GM21717 (cell line): Measurements from ENCODE around the gene ANGPTL1.
"Not testable (repeated sequence)": the region's sequence is repeated elsewhere in the genome, so short reads cannot be mapped to it uniquely, and the experiment has no call there.

Experiments used
- ATAC-seq: cut with Tn5 transposase; IDR thresholded peaks from one replicate; pipeline ENCODE4 v1.9.1; 2021; ENCODE audit warnings: mild to moderate bottlenecking, moderate library complexity; ENCODE audit not compliant: unreplicated experiment

The ANGPTL1 gene

DNA sequence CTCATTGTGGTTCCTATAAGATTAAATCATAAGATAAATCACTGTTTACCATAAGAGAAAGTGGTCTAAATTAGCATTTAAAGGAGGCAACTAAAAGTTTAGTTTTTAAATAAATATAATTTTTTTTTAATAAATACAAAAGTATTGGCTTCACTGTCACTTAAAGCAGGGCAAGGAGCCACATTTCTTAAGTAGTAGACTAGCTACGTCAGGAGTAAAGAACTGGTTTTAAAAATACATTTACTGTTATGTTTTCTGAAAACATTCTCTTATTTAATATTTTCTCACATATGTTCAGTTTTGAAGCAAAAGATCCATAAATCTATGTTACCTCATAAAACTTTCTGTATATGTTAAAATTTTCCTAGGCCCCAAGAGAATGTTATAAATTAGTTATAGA is 2.2 kb downstream of the ANGPTL1 start:
- ATAC-seq, result no peak

DNA sequence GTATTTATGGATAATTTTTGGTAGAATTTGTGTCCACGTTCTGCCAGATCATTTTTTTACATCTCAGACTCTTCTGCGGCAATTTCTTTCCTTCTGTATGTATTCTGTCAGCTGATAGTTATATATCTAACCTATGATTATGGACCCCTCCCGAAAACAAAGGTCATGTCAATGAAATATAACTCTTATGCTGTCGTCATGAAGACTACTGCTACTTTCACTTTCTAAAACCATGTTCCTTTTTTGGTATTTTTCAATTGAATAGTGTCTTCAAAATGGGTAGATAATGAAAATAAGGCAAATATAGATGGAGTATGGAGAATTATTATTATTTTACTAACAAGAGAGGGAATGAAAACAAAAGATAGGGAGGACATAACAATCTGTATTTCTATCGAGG is 3.2 kb downstream of the ANGPTL1 start:
- no peak for ATAC-seq

DNA sequence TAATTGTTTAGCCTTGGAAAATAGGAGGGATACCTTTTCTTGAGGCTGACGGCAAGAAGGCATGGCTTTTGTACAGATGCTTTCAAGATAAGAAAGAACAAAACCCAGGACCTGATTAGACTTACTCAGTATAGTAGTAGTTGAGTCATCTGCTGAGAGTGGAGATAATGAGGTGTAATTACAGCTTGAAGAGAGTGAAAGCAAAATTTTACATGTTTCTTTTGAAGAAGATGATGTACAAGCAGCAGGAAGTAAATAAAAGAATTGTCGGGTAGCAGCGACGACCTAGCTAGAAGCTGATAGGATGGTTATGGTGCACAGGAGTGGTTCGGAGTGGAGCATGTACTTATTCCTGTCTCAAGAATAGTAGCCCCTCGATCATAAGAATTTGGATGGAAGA is 6.6 kb downstream of the ANGPTL1 start:
- no peak for ATAC-seq

DNA sequence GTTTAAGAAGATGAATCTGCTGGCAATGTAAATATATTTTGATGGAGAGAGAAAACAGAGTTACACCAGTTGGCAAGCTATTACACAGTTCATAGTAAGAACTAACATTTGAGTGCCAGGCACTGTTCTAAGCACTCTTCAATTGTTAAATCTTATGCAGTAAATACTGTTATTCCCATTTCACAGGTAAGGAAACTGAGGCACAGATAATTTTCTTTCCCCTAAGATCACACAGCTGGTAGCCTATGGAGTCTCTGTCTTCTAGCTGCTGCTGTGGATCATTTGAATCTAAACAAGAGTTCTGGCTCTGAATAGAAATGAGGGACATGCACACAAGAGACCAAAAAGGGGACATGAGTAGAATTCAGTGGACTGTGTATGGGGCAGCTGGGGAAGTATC is 8.0 kb downstream of the ANGPTL1 start:
- ATAC-seq, result no peak

DNA sequence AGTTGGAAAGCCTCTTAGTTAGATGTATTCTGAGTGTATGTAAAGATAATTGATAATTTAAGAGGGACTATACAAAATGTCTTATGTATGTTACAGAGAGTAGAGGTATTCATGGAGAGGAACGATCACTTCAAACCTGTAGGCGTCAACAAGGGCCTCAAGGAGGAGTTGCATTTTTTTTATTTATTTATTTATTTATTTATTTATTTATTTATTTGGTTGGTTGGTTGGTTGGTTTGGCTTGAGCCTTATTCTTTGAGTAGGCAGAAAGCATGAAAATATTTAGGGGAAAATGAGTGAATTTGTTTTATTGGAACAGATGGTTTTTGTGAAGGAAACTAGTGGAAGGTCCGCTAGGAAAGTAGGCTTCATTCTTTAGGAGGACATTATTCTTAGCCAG is 8.5 kb downstream of the ANGPTL1 start:
- ATAC-seq, result no peak

DNA sequence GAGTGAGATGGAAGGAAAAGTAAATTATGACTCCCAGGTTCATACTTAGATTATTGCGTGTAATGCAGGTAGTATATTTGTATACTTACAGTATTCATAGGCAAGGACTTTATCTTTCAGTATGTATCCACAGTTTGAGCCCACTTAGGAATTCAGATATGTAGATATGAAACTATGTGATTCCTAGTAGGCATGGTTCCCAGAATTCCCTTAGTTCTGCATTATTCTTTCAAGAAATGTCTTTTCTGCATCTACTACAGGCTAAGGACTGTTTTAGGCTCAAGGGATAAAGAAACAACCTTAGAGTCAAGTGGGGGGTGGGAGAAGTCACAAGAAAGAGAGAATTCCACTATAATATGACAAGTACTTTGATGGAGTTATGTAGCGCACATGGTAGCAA is 13.8 kb downstream of the ANGPTL1 start:
- ATAC-seq, result no peak

DNA sequence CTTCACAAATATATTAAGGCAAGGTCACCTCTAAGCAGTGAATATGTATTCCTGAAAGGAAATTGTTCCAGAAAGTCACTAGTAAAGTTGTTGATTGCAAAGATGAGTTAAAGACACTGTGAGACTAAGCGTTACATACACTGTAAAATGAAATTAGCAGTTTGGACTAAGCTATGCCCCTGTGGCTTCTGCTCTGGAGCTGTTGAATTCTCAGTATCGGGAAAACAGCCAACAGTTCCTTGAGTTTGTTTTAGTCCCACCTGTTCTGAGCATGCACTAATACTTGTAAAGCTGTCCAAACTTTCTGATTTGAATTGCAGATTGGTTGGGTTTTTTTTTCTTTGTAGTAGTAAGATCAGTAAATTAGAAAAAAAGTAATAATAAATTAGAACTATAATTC is 21.0 kb downstream of the ANGPTL1 start:
- no peak for ATAC-seq

DNA sequence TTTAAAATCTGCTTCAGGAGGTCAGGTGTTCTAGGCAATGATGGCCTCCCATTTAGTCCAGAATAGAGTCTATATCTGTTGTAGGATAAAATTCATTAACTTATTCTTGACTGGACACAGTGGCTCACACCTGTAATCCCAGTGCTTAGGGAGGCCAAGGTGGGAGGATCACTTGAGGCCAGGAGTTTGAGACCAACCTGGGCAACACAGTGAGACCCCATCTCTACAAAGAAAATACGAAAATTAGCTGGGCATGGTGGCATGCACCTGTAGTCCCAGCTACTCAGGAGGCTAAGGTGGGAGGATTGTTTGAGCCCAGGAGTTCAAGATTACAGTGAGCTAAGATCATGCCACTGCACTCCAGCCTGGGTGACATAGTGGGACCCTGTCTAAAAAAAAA is 23.0 kb downstream of the ANGPTL1 start:
- ATAC-seq, result not testable (repeated sequence)

DNA sequence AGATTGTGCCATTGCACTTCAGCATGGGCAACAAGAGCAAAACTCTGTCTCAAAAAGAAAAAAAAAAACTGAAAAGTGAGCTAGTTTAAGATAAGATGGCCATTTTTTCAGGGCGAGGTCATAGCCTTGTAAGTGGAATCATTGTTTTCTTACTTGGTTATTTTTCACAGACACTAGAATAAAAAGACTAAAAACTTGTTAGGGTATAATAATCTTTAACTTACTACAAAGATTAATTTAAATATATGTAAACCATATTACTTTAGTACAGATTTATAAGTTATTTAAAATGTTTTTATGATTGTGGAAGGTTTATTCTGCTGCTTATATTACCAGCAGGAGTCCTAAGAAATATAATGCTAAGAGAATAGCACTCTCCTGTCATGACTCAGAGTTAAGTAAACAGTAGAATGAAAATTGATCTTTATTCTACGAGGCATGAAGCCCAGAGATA is 23.5 kb downstream of the ANGPTL1 start:
- no peak for ATAC-seq

DNA sequence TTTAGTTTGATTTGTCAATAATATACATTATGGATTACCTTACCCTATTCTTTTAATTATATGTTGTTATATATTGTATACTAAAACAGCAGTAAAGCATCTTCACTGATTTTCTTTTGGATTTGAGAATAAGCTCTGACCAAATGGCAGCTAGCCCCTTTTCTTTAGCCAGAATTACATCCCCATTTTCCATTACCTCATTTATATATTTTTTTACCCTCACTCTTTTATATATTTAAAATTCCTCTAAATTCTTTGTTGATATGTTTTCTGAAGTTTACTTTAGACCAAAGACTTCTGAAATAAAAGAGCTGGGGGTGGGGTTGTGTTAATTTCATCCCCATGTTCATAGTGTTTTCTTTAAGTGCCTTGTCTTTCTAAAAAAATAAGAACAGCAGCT is 24.6 kb downstream of the ANGPTL1 start:
- no peak for ATAC-seq

DNA sequence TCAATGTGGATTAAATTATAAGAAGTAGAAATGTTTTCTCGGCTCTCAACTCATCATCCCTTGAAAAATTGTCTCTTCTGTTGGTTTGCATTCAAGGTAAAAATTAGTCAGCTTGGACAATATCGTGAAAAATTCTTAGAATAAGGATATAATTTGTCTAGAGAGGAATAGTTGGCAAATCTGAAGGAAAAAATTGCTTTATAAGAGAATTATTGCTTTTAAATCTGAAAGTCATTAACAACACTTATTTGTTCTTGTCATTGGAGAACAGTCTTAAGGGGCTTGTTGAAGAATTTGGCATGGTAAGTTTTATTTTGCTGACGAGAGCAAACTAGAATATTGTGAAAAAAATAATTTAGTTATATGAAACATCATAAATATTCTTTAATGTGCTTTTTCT is 26.4 kb downstream of the ANGPTL1 start:
- no peak for ATAC-seq

DNA sequence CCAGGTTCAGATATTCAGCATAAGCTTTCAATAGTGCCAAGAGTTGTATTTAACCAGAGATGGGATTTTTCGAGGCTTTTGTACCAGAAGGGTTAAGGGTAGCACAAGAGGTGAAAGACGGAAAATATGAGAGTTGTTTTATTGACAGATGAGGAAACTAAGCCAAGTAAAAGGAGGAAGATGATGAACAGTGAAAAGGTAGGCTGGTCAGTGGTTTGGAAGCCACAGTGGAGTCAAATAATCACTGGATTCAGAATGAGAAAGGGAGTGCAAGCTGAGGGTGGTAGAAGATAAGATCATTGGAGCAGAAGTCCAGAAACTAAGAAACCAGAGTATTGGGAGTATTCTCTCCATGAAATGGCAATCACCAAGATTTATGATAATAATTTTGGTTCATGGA is 45.7 kb downstream of the ANGPTL1 start:
- no peak for ATAC-seq

DNA sequence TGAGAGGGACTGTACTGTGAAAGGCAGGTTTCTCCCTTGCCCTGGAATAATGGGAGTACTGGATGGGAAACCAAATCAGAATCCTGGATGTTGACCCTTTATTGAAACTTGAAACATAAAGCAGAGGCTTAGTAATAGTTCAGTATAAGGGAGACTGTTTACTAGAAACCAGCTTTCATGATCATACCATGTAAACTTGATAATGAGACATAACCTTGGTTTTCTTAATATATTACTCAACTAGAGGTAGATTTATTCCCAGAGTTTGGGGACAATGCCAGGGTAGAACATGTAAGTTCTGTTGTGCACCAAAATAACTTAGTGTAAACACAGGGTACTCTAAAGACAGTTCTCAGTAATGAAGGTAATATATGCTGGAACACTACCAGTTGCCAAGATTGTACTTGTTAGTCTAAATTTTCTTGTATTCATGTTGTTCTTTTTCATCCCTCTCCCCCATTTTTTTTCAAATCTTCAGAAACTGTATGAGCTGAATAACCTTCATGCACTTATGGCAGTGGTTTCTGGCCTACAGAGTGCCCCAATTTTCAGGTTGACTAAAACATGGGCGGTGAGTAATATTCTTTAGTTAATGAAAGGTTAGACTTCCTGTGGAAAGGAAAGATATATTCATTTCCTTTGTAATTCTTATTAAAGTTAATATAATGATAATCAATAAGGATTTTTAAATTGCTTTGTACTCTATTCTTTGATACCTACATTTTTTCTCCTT is 49.6 kb downstream of the ANGPTL1 start:
- ATAC-seq, result no peak

DNA sequence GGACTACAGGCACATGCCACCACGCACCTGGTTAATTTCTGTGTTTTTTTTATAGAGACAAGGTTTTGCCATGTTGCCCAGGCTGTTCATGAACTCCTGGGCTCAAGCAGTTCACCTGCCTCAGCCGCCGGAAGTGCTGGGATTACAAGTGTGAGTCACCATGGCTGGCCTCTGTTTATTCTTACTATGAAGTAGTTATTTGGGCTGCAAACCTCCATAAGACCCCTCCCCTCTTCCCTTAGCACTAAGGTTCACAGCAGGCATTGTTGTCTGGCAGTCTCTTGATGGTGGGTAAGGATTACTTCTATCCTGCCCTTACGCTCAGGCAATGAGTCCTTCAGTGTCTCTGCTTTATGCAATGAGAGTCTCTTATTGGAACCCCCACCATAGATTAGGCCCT is 51.8 kb downstream of the ANGPTL1 start:
- ATAC-seq, result no peak

DNA sequence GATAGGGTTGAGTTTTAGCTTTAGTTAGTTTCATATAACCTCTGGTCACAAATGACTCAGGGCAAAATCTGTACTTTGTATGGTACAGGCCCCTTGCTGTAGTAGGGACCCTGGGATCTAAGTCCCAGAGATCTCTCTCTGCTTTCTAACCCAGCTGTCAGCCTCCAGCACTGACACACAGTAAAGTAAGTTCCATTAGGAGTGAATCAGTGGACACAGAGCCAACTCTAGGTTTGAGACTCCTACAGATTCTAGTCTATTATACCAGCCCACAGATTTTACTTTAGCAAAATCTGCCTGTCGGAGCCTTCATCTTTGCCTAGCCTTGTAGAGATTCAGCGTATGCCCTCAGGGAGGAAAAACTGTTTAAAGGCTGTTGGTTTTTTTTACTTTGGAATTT is 52.5 kb downstream of the ANGPTL1 start:
- ATAC-seq, result no peak

DNA sequence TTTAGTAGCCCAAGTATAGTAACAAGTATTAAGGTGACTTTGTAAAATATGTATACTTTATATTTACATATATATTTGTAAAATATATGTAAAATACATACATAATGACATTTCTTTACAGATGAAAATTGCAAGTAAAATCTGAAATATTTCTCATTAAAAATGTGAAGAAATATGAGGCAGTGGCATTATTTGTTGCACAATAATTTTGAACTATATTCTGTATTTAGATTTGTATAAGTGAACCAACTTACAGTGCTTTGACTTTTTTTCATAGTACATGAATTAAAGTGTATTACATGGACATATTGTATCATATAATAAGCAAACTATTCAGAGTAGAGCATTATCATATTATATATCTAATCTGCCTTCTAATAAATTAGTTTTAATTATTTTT is 60.3 kb downstream of the ANGPTL1 start:
- no peak for ATAC-seq

DNA sequence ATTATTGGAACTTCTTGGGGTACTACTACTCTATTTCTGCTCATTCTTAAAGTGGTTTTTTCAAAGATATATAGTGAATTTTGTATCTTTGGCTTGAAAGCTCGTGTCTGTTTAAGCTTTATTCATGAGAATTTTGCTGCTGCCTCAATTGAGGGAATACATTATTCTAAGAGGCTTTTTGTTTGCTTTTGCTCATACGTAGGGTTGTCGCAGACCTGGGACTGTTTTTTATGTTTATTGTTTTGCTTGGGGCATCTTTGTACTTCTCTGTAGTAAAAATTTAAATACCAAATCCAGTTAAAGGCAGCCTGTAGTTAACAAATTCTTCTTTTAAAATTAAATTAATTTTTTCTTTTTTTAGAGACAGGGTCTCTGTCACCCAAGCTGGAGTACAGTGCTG is 62.3 kb downstream of the ANGPTL1 start:
- no peak for ATAC-seq

DNA sequence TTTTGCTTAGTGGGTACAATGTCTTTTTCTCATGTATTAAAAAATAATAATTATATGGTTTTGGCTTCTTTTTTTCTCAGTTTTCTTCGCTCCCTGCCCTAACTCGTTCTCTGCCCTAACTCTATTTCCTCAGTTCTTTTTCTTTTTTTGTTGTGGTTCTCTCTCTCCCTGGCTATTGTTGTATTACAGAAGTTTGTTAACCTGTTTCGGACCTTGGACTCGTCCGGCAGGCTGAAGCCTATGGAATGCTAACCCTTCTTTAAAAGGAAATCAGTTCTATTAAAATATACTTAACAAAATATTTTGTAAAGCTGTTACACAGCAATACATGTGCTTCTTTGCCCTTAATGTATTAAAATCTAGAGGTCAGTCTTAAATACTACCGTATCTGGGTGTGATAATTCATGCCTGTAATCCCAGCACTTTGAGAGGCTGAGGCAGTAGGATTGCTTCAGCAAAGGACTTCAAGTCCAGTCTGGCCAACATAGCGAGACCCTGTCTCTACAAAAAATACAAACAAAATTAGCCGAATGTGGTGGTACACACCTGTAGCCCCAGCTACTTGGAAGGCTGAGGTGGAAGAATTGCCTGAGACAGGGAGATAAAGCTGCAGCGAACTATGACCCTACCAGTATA is 64.1 kb downstream of the ANGPTL1 start:
- ATAC-seq, result no peak

DNA sequence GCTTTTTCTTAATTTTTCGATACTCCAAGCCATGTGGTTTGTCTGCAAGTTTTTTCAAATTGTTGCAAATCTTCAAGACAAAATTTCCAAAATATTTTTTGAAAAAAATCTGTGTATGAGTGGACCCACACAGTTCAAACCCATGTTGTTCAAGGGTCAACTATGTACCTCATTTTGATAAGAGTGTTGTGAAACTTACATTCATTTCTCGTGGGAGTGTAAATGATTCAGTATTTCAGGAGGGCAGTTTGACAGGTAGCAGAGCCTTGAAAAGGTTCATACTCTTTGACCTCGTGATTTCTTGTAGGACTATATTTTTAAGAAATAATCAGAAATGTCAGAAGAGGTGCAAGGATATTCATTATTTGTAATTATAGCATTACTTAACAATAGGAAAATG is 68.0 kb downstream of the ANGPTL1 start:
- no peak for ATAC-seq
